GM19099 (cell line): ENCODE results near the gene DOP1A.
A peak's percentile ranks its signal among the peaks of the same experiment; 100 is the strongest.

Experiments used
- POLR2A ChIP-seq: IDR thresholded peaks from 3 replicates; pipeline ENCODE4 v1.6.1; 2011; ENCODE audit warnings: low read depth; ENCODE audit not compliant: insufficient read length; ENCODE audit errors: extremely low read depth

DOP1A gene

GRCh38 chr6:83067448-83068439 lies at the start of gene DOP1A:
TSS of gene DOP1A (plus strand) at chr6:83067671. CDS start at chr6:83096978, 29,307 bp downstream.
- peak; percentile 76 for TF ChIP-seq POLR2A

DNA sequence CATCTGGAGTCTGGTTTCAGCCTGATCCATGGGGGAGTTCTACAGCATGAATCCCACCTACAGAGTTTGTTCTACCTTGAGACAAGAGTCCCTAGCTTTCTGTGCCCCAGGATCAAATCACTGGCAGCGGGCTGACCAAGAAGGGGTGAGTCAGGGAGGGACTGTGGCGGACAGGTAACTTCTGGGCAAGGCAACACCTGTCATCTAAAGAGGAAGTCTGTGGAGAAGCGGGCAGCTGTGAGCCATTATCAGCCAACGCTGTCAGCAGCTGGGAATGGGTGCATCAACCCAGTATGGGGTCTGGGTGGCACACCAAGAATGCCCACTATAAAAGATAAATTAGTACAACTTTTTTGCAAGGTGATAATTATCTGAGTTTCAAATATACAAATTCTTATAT lies 47.7 kb upstream of the DOP1A start:
- no peak for TF ChIP-seq POLR2A

GRCh38 chr6:83031689-83032088 lies 35.8 kb upstream of the DOP1A start:
- TF ChIP-seq POLR2A = no peak

DNA sequence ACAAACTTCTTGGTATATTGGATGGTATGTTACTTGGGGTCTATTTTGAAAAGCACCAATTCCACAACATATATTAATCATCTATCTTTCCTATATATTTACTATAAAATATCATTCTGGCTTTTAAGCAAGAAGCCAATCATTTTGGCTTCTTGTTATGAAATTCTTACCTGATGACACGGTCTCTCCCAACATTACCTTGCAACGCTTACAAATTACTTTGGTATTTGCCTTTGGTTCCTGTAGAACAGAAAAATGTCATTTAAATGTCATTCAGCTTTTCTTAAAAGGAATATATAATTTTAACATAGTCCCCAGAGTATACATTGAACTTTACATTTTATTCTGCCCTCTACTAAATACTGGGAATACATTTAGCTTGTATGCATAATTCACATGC lies 29.2 kb upstream of the DOP1A start:
- TF ChIP-seq POLR2A = no peak

DNA sequence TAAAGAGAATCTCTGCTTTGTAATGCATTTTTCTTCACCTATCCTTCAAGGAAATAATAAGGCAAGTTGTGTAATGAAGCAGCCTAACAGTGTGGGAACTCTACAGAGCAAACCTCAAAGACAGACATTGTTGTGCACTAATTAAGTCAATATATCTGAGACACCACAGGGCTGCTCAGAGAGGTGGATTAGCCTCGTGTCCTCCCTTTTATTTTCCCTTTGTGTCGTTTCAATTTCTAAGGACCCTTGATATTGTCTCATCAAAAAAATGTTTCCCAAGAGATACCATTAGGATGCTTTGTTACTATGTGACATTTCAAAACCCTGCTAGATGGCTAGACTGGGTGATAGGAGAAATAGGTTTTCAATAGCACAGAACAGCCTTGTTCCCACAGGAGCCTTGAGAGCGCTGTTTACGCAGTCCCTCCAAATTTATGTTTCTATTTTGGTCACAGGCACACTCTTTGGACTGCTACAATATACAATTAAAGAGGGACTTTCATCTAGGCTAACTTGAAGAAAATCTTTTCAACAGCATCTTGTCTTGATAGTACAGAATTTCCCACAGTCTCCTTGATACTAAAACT lies 24.9 kb upstream of the DOP1A start:
- no peak for TF ChIP-seq POLR2A

GRCh38 chr6:83044091-83044768 lies 23.2 kb upstream of the DOP1A start:
- no peak for TF ChIP-seq POLR2A

GRCh38 chr6:83047065-83047754 lies 20.3 kb upstream of the DOP1A start:
- TF ChIP-seq POLR2A = no peak

GRCh38 chr6:83051377-83052172 lies 15.9 kb upstream of the DOP1A start:
- TF ChIP-seq POLR2A = no peak

- no peak for TF ChIP-seq POLR2A
Measured at GRCh38 chr6:83053678-83054077, 13.8 kb upstream of the DOP1A start.

GRCh38 chr6:83055366-83055964 lies 12.0 kb upstream of the DOP1A start:
- no peak for TF ChIP-seq POLR2A

- TF ChIP-seq POLR2A = no peak
Measured at GRCh38 chr6:83057705-83058321, 9.7 kb upstream of the DOP1A start.

DNA sequence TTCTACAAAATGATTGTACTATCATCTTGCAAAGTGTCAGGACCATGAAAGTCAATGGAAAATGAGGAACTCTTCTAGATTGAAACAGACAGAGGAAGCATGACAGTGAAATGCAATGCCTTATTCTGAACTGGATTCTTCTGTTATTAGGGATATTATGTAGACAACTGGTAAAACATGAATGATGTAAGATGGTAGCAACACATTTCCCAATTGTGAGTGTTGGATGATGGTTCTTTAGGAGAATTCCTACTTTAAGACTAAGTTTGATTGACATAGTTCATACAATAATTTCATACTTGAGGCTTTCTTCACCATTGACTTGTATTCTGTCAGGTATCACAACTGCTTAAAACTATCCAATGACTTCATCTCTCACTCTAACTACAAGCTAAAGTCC lies 6.3 kb upstream of the DOP1A start:
- TF ChIP-seq POLR2A = no peak

GRCh38 chr6:83062225-83062624 lies 5.2 kb upstream of the DOP1A start:
- no peak for TF ChIP-seq POLR2A

- peak; percentile 81 for TF ChIP-seq POLR2A
Measured at GRCh38 chr6:83065511-83066192, 1.8 kb upstream of the DOP1A start, which contains the start of gene UBE3D. TSS of gene UBE3D (minus strand) at chr6:83065841. CDS start at chr6:83065718, 123 bp downstream.
